ENCODE data around the gene ANKRD16. TPM values are rescaled to one million over a fixed set of nuclear protein-coding genes. Genes with fewer than 3 reads are reported as not detected.

ANKRD16 gene
- total and polyA plus RNA-seq, 2 of the 13 experiments (the other 11 are each of a cell fraction or from before 2014, with no cell fraction given), result 8.0 to 11.4 TPM

DNA sequence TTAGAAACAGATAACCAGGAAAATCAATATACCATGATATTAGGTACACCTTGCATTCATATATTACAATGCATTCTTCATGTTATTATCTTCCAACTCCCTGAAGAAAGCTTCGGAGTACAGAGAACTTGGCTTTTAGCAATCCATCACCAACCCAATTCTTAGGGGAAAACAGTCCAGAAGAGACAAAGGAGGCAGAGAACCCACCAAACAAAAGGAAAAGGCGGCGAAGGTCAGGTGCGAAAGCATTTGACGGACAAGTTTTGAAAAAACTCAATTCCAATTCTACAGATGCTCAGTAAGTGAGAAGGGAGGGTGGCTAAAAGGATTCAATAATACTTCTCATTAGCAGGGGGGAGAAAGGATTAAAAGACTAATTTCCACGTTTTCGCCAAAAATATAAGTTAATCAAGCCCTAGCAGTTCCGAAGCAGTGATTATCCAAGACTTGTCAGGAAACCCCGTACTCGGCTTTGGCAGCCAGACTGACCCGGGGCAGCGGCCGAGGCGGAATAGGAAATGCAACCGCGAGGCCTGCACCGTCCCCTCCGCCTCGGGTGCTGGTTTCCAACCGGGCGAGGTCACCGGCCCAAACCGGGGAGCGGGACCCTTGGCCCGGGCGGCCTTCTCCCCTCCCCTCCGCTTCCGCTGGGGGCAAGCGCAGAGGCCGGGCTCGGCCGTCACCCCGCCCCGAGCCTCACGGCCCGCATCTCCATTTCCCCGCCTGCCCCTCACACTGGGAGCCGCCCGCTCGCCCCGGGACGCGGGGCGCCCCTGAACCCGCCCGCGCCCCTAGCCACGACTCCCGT lies 77.2 kb downstream of the ANKRD16 start (continued):
- TF ChIP-seq MED13 (CRISPR knock-in tag; IDR thresholded peaks at IDR 0.05), result peak; percentile 19; the same call in 1 of the 2 replicates
- 0 out of 2 replicates have a peak, but pooled peaks have one; percentile 10 for TF ChIP-seq HNRNPUL1 (IDR thresholded peaks at IDR 0.05; ENCODE audit: low read depth, low read length)
- TF ChIP-seq, protein P1, sequence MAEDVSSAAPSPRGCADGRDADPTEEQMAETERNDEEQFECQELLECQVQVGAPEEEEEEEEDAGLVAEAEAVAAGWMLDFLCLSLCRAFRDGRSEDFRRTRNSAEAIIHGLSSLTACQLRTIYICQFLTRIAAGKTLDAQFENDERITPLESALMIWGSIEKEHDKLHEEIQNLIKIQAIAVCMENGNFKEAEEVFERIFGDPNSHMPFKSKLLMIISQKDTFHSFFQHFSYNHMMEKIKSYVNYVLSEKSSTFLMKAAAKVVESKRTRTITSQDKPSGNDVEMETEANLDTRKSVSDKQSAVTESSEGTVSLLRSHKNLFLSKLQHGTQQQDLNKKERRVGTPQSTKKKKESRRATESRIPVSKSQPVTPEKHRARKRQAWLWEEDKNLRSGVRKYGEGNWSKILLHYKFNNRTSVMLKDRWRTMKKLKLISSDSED (CRISPR knock-in tag; IDR thresholded peaks at IDR 0.05), result no peak
- TF ChIP-seq ZBTB38 (CRISPR knock-in tag; IDR thresholded peaks at IDR 0.05), result peak; percentile 42; the same call in 1 of the 2 replicates
- TF ChIP-seq, protein P2, sequence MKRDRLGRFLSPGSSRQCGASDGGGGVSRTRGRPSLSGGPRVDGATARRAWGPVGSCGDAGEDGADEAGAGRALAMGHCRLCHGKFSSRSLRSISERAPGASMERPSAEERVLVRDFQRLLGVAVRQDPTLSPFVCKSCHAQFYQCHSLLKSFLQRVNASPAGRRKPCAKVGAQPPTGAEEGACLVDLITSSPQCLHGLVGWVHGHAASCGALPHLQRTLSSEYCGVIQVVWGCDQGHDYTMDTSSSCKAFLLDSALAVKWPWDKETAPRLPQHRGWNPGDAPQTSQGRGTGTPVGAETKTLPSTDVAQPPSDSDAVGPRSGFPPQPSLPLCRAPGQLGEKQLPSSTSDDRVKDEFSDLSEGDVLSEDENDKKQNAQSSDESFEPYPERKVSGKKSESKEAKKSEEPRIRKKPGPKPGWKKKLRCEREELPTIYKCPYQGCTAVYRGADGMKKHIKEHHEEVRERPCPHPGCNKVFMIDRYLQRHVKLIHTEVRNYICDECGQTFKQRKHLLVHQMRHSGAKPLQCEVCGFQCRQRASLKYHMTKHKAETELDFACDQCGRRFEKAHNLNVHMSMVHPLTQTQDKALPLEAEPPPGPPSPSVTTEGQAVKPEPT (CRISPR knock-in tag; IDR thresholded peaks at IDR 0.05; ENCODE audit: low read depth), result no peak
- TF ChIP-seq, protein P3, sequence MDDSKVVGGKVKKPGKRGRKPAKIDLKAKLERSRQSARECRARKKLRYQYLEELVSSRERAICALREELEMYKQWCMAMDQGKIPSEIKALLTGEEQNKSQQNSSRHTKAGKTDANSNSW (CRISPR knock-in tag; IDR thresholded peaks at IDR 0.05; ENCODE audit: borderline replicate concordance), result no peak
- no peak for TF ChIP-seq ZNF460 (CRISPR knock-in tag; IDR thresholded peaks at IDR 0.05; ENCODE audit: borderline replicate concordance)
- 0 out of 2 replicates have a peak, but pooled peaks have one; percentile 17 for TF ChIP-seq HES4 (CRISPR knock-in tag; IDR thresholded peaks at IDR 0.05; ENCODE audit: borderline replicate concordance)
- no peak for TF ChIP-seq SAFB2 (CRISPR knock-in tag; IDR thresholded peaks at IDR 0.05; ENCODE audit: borderline replicate concordance, low read depth)
- TF ChIP-seq ZBTB8A (CRISPR knock-in tag; IDR thresholded peaks at IDR 0.05; ENCODE audit: borderline replicate concordance, low read depth), result 0 out of 2 replicates have a peak, but pooled peaks have one; percentile 42
- TF ChIP-seq PAF1 (CRISPR knock-in tag; IDR thresholded peaks at IDR 0.05), result no peak
- TF ChIP-seq RBM39 (IDR thresholded peaks at IDR 0.05; ENCODE audit: low read depth, low read length, poor library complexity, severe bottlenecking), result no peak
- TF ChIP-seq REPIN1 (CRISPR knock-in tag; IDR thresholded peaks at IDR 0.05; ENCODE audit: borderline replicate concordance, low read depth), result no peak
- no peak for TF ChIP-seq ZNF878 (CRISPR knock-in tag; IDR thresholded peaks at IDR 0.05)
- no peak for TF ChIP-seq FOXJ3 (CRISPR knock-in tag; IDR thresholded peaks at IDR 0.05; ENCODE audit: borderline replicate concordance)
- TF ChIP-seq ZNF124 (CRISPR knock-in tag; IDR thresholded peaks at IDR 0.05), result no peak
- TF ChIP-seq, protein P4, sequence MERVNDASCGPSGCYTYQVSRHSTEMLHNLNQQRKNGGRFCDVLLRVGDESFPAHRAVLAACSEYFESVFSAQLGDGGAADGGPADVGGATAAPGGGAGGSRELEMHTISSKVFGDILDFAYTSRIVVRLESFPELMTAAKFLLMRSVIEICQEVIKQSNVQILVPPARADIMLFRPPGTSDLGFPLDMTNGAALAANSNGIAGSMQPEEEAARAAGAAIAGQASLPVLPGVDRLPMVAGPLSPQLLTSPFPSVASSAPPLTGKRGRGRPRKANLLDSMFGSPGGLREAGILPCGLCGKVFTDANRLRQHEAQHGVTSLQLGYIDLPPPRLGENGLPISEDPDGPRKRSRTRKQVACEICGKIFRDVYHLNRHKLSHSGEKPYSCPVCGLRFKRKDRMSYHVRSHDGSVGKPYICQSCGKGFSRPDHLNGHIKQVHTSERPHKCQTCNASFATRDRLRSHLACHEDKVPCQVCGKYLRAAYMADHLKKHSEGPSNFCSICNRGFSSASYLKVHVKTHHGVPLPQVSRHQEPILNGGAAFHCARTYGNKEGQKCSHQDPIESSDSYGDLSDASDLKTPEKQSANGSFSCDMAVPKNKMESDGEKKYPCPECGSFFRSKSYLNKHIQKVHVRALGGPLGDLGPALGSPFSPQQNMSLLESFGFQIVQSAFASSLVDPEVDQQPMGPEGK (CRISPR knock-in tag; IDR thresholded peaks at IDR 0.05), result 0 out of 2 replicates have a peak, but pooled peaks have one; percentile 16
- 0 out of 2 replicates have a peak, but pooled peaks have one; percentile 21 for TF ChIP-seq ZNF263 (CRISPR knock-in tag; IDR thresholded peaks at IDR 0.05)
- TF ChIP-seq FOXO1 (CRISPR knock-in tag; IDR thresholded peaks at IDR 0.05), result peak; percentile 4; the same call in 1 of the 2 replicates
- TF ChIP-seq, protein P5, sequence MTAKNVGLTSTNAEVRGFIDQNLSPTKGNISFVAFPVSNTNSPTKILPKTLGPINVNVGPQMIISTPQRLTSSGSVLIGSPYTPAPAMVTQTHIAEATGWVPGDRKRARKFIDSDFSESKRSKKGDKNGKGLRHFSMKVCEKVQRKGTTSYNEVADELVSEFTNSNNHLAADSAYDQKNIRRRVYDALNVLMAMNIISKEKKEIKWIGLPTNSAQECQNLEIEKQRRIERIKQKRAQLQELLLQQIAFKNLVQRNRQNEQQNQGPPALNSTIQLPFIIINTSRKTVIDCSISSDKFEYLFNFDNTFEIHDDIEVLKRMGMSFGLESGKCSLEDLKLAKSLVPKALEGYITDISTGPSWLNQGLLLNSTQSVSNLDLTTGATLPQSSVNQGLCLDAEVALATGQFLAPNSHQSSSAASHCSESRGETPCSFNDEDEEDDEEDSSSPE (CRISPR knock-in tag; IDR thresholded peaks at IDR 0.05), result 0 out of 2 replicates have a peak, but pooled peaks have one; percentile 8
- no peak for TF ChIP-seq MBNL3 (CRISPR knock-in tag; conservative IDR thresholded peaks at IDR 0.05)
- no peak for TF ChIP-seq NONO (IDR thresholded peaks at IDR 0.05)
- TF ChIP-seq NONO (CRISPR knock-in tag; conservative IDR thresholded peaks at IDR 0.05), result peak; percentile 14; the same call in 1 of the 2 replicates
